ENCODE data around the gene TUB. TPM values are rescaled to one million over a fixed set of nuclear protein-coding genes. Genes with fewer than 3 reads are reported as not detected.

The TUB gene
- total and polyA plus RNA-seq, 2 of the 8 experiments (the other 6 are each of a cell fraction or from before 2014, with no cell fraction given), result 15.3 to 31.3 TPM

DNA sequence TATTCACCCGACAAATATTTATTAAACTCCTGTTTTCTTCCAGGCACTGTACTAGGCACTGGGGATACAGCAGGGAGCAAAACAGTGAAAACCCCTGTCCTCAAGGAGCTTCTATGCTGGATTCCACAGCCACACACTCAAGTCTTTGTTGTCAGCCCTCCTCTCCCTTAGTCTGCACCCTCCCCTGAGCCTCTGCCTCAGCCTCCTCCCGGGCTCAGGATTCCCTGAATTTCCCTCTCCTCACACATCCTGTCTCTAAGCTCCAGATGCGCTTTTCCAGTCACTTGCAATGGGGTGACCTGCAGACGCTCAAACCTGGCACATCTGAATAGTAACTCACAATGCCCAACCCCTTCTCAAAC is 13.5 kb upstream of the TUB start:
- POLR2A ChIA-PET (ENCODE audit: partially characterized antibody), result interaction anchor here (1.5 kb wide), 1 partner anchor 13 kb away, joined by 5 read pairs; no protein-coding TSS in a partner anchor
- no peak overlapping the region for H2BK120ac ChIP-seq (replicated peaks; ENCODE audit: low read depth, low read length)
- H3K27ac ChIP-seq (ENCODE audit: low read depth, low read length), result no peak overlapping the region
- no peaks in the 10 kb centered on the region for H3K36me3 ChIP-seq (ENCODE audit: control insufficient read depth in 2 of 4, insufficient read depth in 4 of 4, low read length in 3 of 4)
- H3K79me1 ChIP-seq (ENCODE audit: low read depth, low read length), result no peaks in the 10 kb centered on the region
- no peak overlapping the region for H2AK5ac ChIP-seq (ENCODE audit: low read depth, low read length)
- peak overlapping the region; percentile 20; the same call in 1 of the 2 replicates for H4K8ac ChIP-seq (ENCODE audit: extremely low read depth, insufficient read depth, low read length)
- H3K4me3 ChIP-seq (ENCODE audit: extremely low read depth in 1 of 4, insufficient read depth in 2 of 4, low read depth in 3 of 4, low read length in 4 of 4), result no peak overlapping the region
- H3K23ac ChIP-seq (ENCODE audit: insufficient read length), result no peak overlapping the region
- H2AFZ ChIP-seq (ENCODE audit: low read length), result no peak overlapping the region
- H3K27me3 ChIP-seq (replicated peaks in 1 of 4; ENCODE audit: control insufficient read depth in 3 of 4, extremely low read depth in 1 of 4, insufficient read depth in 3 of 4, low read length in 3 of 4), result no peaks in the 10 kb centered on the region; a peak in 2 of 7 replicates
- no peak overlapping the region for H4K91ac ChIP-seq (replicated peaks; ENCODE audit: insufficient read length, low read length)
- no peak overlapping the region for H3K14ac ChIP-seq (ENCODE audit: insufficient read length)
- no peaks in the 10 kb centered on the region for H3K79me2 ChIP-seq (ENCODE audit: control insufficient read depth in 1 of 2, insufficient read depth in 2 of 2, low read length in 2 of 2)
- H2BK12ac ChIP-seq (ENCODE audit: low read depth, low read length), result no peak overlapping the region
- no peak overlapping the region for H3K56ac ChIP-seq (replicated peaks; ENCODE audit: insufficient read length, low read depth, low read length)
- CTCF ChIA-PET (ENCODE audit: partially characterized antibody), result interaction anchor here (0.6 to 5.2 kb wide), 15 partner anchors 9 to 116 kb away, joined by 3 to 106 read pairs (median 7); no protein-coding TSS in a partner anchor
- no peaks in the 10 kb centered on the region for H3K23me2 ChIP-seq (ENCODE audit: low read depth, low read length)
- peaks cover 0 to 14% (median 7%) of the 10 kb centered on the region in 4 experiments; a peak in 6 of 7 replicates for H3K4me1 ChIP-seq (replicated peaks in 1 of 4; ENCODE audit: control insufficient read depth in 3 of 4, insufficient read depth in 4 of 4, low read length in 3 of 4)
- H3K9me3 ChIP-seq (ENCODE audit: insufficient read depth in 2 of 2, low read depth in 1 of 2, low read length in 1 of 2), result no peaks in the 10 kb centered on the region
- no peak overlapping the region for H3K4me2 ChIP-seq (ENCODE audit: insufficient read depth in 1 of 2, low read depth in 2 of 2, low read length in 2 of 2)
- 88% methylated on average over 4 of the region's 4 CpGs; no CpG with 5 or more reads in 1 of the 2 experiments for WGBS, 2 experiments (ENCODE audit: extremely low coverage in 1 of 2, insufficient coverage in 1 of 2, insufficient read length in 1 of 2, insufficient replicate concordance in 2 of 2, low coverage in 1 of 2, low lambda C conversion rate in 2 of 2, missing lambda C conversion rate in 1 of 2)
- H2BK5ac ChIP-seq (ENCODE audit: low read depth, low read length), result no peak overlapping the region
- H2BK20ac ChIP-seq (ENCODE audit: low read length), result no peak overlapping the region
- H2BK15ac ChIP-seq (ENCODE audit: low read length), result peak overlapping the region; percentile 73; the same call in 1 of the 2 replicates
- DNase-seq (ENCODE audit: low read depth in 1 of 2, low spot score in 2 of 2) (peak in 1 of 2 experiments; percentile 39), FAIRE-seq (no peak)
- no peaks in the 10 kb centered on the region for H4K20me1 ChIP-seq (replicated peaks in 1 of 2; ENCODE audit: control insufficient read depth in 1 of 2, insufficient read depth in 2 of 2, low read length in 2 of 2)
- H4K5ac ChIP-seq (ENCODE audit: insufficient read length, low read depth, low read length), result no peak overlapping the region
- no peak overlapping the region for H3K9ac ChIP-seq (replicated peaks in 1 of 4; ENCODE audit: extremely low read depth in 1 of 4, low read depth in 3 of 4, low read length in 3 of 4)
- no peak overlapping the region for H3K18ac ChIP-seq (ENCODE audit: extremely low read depth, low read length)
- H3K4ac ChIP-seq (replicated peaks; ENCODE audit: insufficient read length, low read depth, low read length), result no peak overlapping the region
- TF ChIP-seq SIX5 (IDR thresholded peaks at IDR 0.05; ENCODE audit: low read depth, low read length), result no peak
- no peak for TF ChIP-seq HDAC6 (IDR thresholded peaks at IDR 0.05; ENCODE audit: low read depth, low read length)
- no peak for TF ChIP-seq SP1 (IDR thresholded peaks at IDR 0.05; ENCODE audit: low read depth, low read length)
- no peak for TF ChIP-seq RAD21 (IDR thresholded peaks at IDR 0.05 in 1 of 2, conservative IDR thresholded peaks at IDR 0.05 in 1 of 2; ENCODE audit: low read depth in 2 of 2, low read length in 2 of 2)
- TF ChIP-seq NRF1 (IDR thresholded peaks at IDR 0.05; ENCODE audit: low read depth, low read length), result no peak
- TF ChIP-seq SP2 (IDR thresholded peaks at IDR 0.05; ENCODE audit: low read length), result no peak
- no peak for TF ChIP-seq NANOG (IDR thresholded peaks at IDR 0.05; ENCODE audit: insufficient read depth, low read depth, low read length, poor library complexity, severe bottlenecking)
- TF ChIP-seq, protein P1, sequence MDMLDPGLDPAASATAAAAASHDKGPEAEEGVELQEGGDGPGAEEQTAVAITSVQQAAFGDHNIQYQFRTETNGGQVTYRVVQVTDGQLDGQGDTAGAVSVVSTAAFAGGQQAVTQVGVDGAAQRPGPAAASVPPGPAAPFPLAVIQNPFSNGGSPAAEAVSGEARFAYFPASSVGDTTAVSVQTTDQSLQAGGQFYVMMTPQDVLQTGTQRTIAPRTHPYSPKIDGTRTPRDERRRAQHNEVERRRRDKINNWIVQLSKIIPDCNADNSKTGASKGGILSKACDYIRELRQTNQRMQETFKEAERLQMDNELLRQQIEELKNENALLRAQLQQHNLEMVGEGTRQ (IDR thresholded peaks at IDR 0.05; ENCODE audit: low read length), result no peak
- no peak for TF ChIP-seq CREB1 (IDR thresholded peaks at IDR 0.05)
- no peak for TF ChIP-seq TEAD4 (IDR thresholded peaks at IDR 0.05; ENCODE audit: low read depth, low read length)
- no peak for TF ChIP-seq CBX8 (IDR thresholded peaks at IDR 0.05; ENCODE audit: borderline replicate concordance, low read depth, low read length)
- TF ChIP-seq YY1 (IDR thresholded peaks at IDR 0.05; ENCODE audit: low read depth, low read length), result no peak
- no peak for TF ChIP-seq KDM5A (IDR thresholded peaks at IDR 0.05; ENCODE audit: low read length)
- no peak for TF ChIP-seq FOSL1 (IDR thresholded peaks at IDR 0.05; ENCODE audit: insufficient read depth, low read depth, low read length)
